Mesenteric fat pad (tissue), 1 donor: ENCODE results near the gene SF3B2. TPM values are rescaled to one million over a fixed set of nuclear protein-coding genes. Genes with fewer than 3 reads are reported as not detected.
"Not testable (repeated sequence)": the region's sequence is repeated elsewhere in the genome, so short reads cannot be mapped to it uniquely, and the experiment has no call there.

Experiments used
- DNase-seq: peaks from one replicate; pipeline ENCODE4 v3.0.0-alpha.2; 2020; ENCODE audit warnings: low spot score
- total RNA-seq: library from RNA; stranded (reverse); fragmentation: NEBNext Ultra II Directional; extraction: Animal tissue kit (Norgen Biotek cat#: 25700); gene quantifications from one replicate; pipeline ENCODE4 v1.2.1, GENCODE V29; 2021
- donor health status: DM: yes; HTN: yes; CAD: no.

SF3B2 gene
- total RNA-seq, 1 donor from 2014 or later, result 164 TPM

DNA sequence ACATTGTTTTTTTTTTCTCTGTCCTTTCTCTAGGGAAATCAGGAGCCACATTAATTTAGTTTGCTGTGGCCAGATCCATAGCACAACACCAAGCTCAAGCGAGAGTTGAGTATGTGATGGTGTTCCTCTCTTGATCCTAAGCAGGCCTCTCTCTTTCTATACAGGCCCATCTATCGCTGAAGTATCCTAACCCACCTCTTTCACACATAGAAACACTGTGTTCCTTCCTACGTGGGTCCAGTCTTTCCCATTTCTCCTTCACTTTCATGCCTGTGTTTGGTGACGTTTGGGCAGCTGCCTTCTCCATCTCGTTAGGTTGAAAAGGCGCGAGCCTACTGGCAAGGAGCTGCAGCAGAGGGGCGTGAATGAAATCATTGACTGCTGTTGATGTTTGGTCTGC is 20.4 kb downstream of the SF3B2 start:
- no peak for DNase-seq

DNA sequence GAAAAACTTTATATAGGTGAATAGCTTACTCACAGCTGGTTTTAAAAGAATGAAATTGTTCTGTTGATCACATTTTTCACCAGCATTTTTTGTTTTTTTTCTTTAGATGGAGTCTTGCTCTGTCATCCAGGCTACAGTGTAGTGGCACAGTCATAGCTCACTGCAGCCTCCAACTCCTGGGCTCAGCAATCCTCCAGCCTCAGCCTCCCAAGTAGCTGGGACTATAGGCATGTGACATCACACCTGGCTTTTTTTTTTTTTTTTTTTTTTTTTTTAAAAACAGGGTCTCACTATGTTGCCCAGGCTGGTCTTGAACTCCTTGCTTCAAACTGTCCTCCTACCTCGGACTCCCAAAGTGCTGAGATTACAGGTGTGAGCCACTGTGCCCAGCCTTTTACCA is 21.5 kb downstream of the SF3B2 start:
- no peak for DNase-seq

DNA sequence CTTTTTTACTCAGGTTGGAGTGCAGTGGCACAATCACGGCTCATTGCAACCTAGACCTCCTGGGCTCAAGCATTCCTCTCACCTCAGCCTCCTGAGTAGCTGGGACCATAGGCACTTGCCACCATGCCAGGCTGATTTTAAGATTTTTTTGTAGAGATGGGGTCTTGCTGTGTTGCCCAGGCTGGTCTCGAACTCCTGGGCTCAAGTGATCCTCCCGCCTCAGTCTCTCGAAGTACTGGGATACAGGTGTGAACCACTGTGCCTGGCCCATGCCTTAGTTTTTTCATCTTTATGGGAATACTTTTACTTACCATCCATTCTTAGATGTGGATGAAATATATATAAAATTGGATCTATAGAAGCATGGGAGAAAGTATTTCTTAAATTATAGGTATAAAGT is 23.1 kb downstream of the SF3B2 start:
- DNase-seq, result no peak

DNA sequence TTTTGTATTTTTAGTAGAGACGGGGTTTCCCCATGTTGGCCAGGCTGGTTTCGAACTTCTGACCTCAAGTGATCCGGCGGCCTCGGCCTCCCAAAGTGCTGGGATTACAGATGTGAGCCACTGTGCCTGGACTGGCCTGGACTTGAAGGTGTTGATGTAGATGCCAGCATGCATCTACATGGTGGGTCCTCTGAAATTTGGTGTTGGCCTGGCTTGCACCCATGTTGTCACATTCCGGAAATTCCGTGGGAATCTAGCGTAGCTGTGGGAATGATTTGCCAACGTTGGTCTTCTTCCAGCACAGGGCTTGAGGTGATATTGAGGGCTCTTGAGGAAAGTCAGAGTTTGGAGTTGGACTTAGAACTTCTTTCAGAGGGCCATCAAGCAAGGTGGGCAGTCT is 24.4 kb downstream of the SF3B2 start:
- no peak for DNase-seq

DNA sequence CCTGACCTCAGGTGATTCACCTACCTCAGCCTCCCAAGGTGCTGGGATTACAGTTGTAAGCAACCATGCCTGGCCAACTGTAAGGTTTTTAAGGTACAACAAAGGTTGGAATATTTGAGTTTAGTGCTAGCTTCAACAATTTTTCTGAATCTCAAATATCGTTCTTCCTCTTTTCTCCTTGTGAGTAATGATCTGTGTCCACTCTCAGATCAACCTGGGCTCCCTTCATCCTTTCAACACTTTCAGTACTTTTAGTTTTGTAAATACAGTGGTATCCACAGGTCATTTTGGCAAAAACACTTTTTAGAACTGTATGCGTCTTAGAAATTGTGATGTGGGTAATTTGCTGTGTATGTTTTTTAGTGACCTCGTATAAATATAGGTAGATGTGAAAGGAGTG is 25.8 kb downstream of the SF3B2 start:
- no peak for DNase-seq

DNA sequence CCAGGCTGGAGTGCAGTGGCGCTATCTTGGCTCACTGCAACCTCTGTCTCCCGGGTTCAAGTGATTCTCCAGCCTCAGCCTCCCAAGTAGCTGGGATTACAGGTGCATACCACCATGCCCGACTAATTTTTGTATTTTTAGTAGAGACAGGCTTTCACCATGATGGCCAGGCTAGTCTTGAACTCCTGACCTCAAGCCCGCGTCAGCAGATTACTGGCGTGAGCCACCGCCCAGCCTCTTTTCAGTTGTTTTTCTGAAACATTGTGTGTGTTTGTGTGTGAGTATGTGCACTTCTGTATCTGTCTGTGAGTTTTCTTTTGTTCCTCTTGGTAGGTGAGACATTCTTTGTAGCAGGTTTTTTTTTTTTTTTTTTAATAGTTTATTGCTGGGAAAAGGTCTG is 26.8 kb downstream of the SF3B2 start:
- not testable (repeated sequence) for DNase-seq

DNA sequence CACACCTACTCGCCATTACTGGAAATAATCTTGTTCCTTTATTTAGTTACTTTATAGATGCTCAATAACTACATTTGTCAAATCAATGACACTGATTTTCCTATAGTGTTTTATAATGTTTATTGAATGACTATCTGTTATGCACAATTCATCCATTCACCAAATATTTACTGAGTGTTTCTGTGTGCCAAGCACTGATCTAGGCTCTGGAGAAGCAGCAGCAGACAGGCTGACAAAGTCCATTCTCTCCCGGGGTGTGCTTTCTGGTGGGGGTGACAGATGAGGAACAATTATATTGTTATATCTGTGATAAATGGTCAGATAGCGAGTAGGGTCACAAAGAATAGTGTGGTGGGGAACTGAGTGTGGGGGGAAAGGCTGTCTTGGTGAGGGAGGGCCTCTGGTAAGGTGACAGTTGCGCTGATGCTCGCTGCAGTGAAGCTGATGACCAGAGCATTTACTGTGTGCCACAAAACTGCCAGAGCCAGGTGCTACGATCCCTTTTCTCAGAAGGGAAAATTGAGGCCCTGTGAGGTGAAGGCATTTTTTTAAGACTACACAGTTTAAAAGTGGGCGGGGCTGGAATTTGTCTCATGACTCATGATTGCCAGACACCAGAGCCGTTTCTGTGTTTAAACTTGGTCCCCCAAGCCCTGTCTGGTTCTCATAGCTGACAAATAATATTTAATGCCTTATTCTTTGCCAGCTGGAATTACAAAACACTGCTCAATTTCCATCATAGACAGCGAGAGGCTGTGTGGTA is 28.1 kb downstream of the SF3B2 start:
- DNase-seq, result no peak

DNA sequence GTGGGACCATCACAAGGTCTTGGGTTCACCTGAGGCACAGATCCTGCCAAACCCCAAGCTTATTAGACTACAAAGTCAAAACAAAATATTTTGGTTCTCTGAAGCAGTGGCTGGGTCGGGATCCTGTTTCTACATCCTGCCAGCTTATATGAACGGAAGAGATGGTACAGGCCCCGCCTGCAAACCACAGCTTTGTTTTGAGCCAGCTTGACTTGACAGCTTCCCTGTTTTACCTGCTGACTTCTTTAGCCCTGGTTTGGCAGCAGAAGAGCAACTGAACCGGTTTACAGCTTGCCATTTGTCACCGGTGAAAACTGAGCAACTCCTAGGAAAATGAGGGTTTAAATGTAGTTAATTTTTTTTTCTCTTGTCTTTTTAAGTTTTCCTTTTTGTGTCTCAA is 29.3 kb downstream of the SF3B2 start:
- DNase-seq, result no peak

DNA sequence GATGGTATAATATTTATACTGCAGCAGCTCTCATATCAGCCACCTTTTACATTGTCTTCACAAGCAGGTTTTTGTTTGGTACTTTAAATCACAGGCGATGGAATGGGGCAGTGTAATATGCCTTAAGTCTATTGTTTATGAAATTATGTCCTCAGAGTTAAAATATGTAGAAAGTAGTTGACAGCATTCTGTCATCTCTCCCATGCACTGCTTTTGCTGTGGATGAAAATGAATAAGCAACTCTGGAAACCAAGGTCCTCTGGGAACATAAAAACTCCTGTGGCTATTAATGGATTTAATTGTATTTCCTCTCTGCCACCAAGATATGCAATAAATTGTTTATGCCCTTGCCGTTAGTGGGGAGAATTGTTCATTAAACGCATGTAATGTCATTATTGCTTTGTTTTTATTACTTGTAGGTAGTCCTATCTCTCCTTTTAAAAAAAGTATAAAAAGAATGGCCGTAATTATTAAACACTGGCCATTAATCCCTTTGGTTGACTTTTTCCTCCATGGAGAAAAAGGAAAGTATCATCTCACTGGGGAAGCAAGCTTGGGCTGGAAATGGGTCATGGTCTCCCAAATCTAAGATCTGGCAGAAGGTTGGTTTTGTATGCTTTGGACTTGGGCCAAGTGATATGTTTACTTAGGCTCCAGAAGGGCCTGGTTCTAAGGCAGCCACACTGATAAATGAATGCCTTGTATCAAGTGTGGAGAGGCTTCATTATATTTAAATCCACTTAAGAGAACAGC is 31.0 kb downstream of the SF3B2 start:
- no peak for DNase-seq

DNA sequence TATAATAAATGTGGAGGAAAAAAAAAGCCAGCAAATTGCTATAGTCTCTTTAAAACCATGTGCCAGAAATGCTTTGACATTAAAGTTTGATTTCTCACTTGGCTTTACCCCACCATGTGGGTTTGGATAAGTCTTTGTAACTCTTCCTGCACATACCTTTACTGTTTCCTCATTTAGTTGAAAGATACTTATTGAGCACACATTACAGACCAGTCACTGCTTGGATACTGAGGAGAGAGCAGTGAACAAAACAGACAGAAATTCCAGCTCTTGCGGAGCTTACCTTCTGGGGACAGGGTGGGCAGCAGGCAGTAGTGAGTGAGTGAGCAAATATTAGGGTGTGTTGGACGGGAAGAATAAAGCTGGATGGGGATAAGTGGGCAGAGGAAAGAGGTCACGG is 31.6 kb downstream of the SF3B2 start:
- no peak for DNase-seq

DNA sequence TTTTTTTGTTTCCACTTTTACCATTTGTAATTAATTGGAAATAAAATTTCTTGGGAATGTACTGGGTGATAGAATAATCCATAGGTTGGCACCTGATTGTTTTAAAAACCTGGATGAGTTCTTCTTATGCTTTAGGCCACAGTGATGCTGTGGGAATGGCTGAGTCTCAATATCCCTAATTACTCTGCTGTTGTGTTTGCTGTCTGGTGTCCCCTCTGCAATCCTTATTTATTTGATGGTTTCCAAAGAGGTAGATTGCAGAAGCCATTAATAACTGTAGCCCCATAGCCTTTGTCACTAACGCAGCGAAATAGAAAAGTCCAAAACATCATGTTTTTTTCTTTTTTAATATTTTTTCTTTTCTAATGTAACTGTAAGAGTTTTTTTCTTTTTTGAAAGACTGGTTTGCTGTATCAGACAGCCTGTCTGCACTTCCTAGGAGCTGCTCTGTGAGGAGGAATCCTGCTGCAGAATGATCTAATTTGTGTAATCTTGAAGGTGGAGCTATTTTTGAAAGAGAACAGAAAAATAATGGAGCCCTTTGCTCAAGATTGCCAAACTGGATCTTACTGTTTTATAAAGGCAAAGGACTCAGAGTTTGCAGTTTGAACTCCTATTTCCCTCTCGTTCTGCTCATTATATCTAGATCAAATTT is 32.8 kb downstream of the SF3B2 start:
- no peak for DNase-seq

DNA sequence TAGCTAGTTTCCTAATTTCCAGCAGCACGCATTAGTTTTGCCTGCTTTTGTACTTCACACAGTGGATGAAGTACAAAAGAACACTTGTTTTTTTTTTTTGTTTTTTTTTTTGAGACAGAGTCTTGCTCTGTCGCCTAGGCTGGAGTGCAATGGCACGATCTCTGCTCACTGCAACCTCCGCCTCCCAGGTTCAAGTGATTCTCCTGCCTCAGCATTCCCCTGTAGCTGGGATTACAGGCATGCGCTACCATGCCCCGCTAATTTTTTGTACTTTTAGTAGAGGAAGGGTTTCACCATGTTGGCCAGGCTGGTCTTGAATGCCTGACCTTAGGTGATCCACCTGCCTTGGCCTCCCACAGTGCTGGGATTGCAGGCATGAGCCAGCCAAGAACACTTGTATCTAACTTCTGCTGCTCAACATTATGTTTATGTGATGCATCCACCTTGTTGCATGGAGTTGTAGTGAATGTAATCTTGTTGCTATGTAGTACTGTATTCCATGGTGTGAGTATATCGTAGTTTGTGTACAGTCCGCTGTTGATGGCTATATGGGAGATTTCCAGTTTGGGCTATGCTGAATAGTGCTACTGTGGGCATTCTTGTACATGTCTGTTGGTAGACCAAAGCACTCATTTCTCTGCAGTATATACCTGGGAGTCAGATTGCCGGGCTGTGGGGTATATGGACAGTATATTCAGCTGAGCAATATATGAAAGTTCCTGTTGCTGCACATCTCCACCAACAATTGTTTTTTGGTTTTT is 35.2 kb downstream of the SF3B2 start:
- no peak for DNase-seq

DNA sequence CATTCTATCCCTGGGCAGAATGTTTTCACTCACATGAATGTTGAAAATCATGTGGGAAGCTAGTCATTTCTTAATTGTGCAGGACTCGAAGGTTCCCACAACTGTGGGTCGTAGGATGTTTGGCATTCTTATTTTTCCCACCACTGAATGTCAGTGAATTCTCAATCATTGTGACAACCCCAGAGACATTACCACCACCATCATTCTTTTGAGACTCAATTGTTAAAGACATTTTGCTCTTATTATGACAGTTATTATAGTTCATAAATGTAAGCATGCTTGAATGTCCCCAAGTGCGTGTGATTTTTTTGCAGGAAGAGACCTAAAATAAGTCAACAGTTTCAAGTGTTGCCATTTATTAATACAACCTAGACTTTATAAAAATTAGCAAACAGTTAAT is 36.9 kb downstream of the SF3B2 start:
- no peak for DNase-seq

DNA sequence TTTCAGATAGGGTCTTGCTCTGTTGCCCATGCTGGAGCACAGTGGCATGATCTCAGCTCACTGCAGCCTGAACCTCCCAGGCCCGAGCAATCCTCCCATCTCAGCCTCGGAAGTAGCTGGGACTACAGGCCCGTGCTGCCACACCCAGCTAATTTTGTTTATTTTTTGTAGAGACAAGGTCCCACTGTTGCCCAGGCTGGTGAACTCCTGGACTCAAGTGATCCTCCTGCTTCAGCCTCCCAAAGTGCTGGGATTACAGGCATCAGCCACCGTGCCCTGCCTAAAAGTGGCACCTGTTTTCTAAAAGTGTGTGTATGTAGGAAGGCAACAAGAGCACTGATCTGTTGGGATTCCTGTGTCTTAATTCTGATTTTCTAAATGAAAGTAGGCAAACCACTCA is 38.1 kb downstream of the SF3B2 start:
- no peak for DNase-seq

DNA sequence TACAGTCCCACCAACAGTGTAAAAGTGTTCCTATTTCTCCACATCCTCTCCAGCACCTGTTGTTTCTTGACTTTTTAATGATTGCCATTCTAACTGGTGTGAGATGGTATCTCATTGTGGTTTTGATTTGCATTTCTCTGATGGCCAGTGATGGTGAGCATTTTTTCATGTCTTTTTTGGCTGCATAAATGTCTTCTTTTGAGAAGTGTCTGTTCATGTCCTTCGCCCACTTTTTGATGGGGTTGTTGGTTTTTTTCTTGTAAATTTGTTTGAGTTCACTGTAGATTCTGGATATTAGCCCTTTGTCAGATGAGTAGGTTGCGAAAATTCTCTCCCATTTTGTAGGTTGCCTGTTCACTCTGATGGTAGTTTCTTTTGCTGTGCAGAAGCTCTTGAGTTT is 40.0 kb downstream of the SF3B2 start:
- DNase-seq, result not testable (repeated sequence)

DNA sequence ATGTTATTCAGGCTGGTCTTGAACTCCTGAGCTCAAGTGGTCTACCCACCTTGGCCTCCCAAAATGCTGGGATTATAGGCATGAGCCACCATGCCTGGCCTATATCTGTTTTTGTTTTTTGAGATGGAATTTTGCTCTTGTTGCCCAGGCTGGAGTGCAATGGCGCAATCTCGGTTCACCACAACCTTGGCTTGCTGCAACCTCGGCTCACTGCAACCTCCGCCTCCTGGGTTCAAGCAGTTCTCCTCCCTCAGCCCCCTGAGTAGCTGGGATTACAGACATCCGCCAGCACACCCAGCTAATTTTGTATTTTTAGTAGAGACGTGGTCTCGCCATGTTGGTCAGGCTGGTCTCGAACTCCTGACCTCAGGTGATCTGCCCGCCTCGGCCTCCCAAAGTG is 47.6 kb downstream of the SF3B2 start:
- DNase-seq, result not testable (repeated sequence)

DNA sequence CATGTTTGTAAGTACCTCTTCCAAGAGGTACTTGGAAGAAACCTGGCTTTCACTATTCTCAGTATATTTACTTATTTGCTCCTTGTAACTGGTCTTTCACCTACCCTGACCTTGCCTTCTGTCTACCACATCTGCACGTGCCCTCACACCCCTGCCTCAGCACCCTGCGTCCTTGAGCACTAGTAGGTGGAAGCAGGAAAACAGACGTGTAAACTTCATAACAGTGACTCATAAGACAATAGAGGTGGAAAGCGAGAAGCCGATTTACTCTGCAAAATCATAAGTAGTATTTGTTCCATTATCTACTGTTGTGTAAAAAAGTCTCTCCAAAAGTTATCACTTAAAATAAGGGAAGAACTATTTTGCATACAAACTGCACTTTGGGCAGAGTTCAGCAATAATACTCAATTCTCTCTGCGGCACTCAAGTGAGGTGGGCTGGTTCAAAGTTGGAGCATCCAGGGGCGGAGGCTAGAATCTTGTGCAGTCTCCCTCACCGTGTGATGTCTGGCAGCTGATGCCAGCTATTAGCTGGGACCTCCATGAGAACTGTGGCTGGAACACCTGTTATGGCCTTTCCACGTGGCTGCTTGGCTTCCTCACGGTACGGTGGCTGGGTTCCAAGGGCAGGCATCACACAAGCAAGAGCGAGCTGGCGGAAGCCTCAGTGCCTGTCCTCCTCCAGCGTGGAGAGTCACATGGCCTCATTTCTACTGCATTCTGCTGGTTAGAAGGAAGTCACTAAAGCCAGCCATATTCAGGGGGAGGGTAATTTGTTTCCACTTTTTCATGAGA is 48.3 kb downstream of the SF3B2 start:
- no peak for DNase-seq

DNA sequence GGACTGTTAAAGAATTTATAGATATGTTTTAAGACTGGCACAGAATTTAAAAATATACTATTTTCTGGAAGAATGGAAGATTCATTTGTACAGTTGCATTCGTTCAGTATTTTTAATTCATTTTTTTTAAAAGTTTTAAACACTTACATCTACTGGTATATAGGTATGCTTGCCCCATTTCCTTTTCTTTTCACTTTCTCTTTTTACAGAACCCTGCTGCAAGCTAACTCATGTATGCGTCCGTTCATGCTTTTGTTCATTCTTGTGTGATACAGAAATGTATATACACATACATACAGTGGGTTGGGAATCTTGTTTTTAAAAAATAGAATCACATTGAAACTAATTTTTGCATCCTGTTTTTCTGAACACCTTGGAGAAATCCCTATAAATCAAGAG is 48.9 kb downstream of the SF3B2 start:
- DNase-seq, result no peak

DNA sequence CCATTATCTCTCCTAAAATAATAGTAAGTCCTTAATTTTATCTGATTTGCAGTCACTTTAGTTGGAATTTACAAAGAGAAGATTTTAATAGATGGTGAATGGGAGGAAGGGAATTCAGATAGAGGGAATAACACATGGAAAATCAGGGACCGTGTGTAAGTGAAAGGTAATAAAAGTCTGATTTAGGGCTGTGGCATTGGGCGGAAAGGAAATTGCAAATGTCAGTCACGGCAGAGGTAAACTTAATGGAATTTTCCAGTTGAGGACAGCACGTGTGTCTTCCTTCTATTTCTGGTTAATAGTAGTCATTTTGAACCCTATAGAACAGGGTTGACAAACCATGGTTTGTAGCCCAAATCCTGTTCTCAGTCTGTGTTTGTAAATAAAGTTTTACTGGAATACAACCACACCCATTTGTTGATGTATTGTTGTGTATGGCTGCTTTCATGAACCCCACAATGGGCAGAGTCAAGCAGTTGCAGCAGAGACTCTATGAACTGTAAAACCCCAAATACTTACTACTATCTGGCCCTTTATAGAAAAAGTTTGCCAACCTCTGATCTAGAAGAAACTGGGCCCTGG is 52.0 kb downstream of the SF3B2 start:
- DNase-seq, result no peak

DNA sequence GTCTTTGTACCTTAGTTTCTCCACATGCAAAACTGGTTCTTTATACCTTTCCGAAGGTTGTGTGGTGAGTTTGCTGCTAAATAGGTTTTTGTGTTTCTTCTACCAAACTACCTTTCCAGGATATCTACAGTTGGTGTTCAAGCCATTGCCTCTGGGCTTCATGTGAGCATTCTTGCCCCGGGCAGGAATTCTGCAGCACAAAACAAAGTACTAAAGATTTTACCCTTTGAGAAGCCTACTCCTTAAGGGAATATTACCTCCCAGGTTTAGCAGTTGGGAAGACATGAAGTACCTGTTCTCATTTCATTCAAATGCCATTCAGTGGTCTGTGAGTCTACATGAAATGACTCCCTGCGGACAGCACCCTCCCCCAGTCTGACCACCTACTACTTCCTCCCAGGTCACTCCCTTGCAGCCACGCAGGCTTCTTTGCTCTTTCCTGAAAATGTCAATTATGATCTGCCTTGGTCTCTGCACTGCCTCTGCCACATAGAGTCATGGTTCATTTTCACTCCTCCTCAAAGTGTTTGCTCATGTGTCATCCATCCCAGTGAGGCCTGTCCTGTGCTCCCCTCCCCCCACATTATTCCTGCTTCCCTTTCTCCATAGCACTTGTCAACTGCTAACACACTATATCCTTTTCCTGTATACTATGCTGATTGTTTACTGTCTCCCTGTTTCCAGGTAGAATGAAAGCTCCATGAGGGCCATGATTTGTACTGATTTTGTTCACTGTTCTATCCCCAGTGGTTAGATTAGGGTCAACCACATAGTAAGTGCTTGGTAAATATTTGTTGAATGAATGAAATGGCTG is 54.8 kb downstream of the SF3B2 start:
- no peak for DNase-seq
